ENCODE data around the gene FAM168A.

The FAM168A gene

GRCh38 chr11:73399159-73399590 lies 198.7 kb downstream of the FAM168A start:
- Histone ChIP-seq H3K9me2 (replicated peaks; ENCODE audit: control insufficient read depth, low read length) (no peaks in the 10 kb centered on the region), H3K36me3 (ENCODE audit: control insufficient read depth, low read length) (peaks cover 53% of the 10 kb centered on the region), H4K20me1 (ENCODE audit: control insufficient read depth, insufficient read depth, low read depth, low read length) (no peaks in the 10 kb centered on the region), H3K9me3 (ENCODE audit: control insufficient read depth, insufficient read depth, low read length) (no peaks in the 10 kb centered on the region), H3K27me3 (ENCODE audit: control insufficient read depth, low read length) (no peaks in the 10 kb centered on the region), H3K79me2 (ENCODE audit: control insufficient read depth, low read length) (no peaks in the 10 kb centered on the region), H3K4me1 (ENCODE audit: control insufficient read depth, low read length) (no peaks in the 10 kb centered on the region), H3K4me3 (ENCODE audit: low read length) (no peak overlapping the region), H3F3A (ENCODE audit: control insufficient read depth, insufficient read depth) (peaks cover 4% of the 10 kb centered on the region; the same call in 1 of the 2 replicates), H3K4me2 (ENCODE audit: low read length) (no peak overlapping the region), H3K27ac (ENCODE audit: low read depth, low read length) (no peak overlapping the region)
- TF ChIP-seq EZH2phosphoT487 (IDR thresholded peaks at IDR 0.05; ENCODE audit: borderline replicate concordance, low read length) = no peak
- TF ChIP-seq CTCF (IDR thresholded peaks at IDR 0.05; ENCODE audit: low read depth, low read length, poor library complexity, severe bottlenecking) = no peak

- H3K4me1 ChIP-seq (ENCODE audit: control insufficient read depth, low read length) = no peaks in the 10 kb centered on the region
- H3K9me2 ChIP-seq (replicated peaks; ENCODE audit: control insufficient read depth, low read length) = no peaks in the 10 kb centered on the region
- peaks cover 58% of the 10 kb centered on the region for H3K36me3 ChIP-seq (ENCODE audit: control insufficient read depth, low read length)
- H3K79me2 ChIP-seq (ENCODE audit: control insufficient read depth, low read length) = no peaks in the 10 kb centered on the region
- no peak overlapping the region for H3K27ac ChIP-seq (ENCODE audit: low read depth, low read length)
- no peaks in the 10 kb centered on the region for H3K9me3 ChIP-seq (ENCODE audit: control insufficient read depth, insufficient read depth, low read length)
- H4K20me1 ChIP-seq (ENCODE audit: control insufficient read depth, insufficient read depth, low read depth, low read length) = no peaks in the 10 kb centered on the region
- no peak overlapping the region for H3K4me3 ChIP-seq (ENCODE audit: low read length)
- peaks cover 4% of the 10 kb centered on the region; the same call in 1 of the 2 replicates for H3F3A ChIP-seq (ENCODE audit: control insufficient read depth, insufficient read depth)
- H3K27me3 ChIP-seq (ENCODE audit: control insufficient read depth, low read length) = no peaks in the 10 kb centered on the region
- no peak overlapping the region for H3K4me2 ChIP-seq (ENCODE audit: low read length)
- TF ChIP-seq CTCF (IDR thresholded peaks at IDR 0.05; ENCODE audit: low read depth, low read length, poor library complexity, severe bottlenecking) = no peak
- no peak for TF ChIP-seq EZH2phosphoT487 (IDR thresholded peaks at IDR 0.05; ENCODE audit: borderline replicate concordance, low read length)
These were observed 199.2 kb downstream of the FAM168A start for GRCh38 chr11:73398721-73399120.

GRCh38 chr11:73398132-73398526 lies 199.8 kb downstream of the FAM168A start:
- H3K4me3 ChIP-seq (ENCODE audit: low read length) = no peak overlapping the region
- no peaks in the 10 kb centered on the region for H3K4me1 ChIP-seq (ENCODE audit: control insufficient read depth, low read length)
- H3K36me3 ChIP-seq (ENCODE audit: control insufficient read depth, low read length) = peaks cover 63% of the 10 kb centered on the region
- no peaks in the 10 kb centered on the region for H4K20me1 ChIP-seq (ENCODE audit: control insufficient read depth, insufficient read depth, low read depth, low read length)
- H3F3A ChIP-seq (ENCODE audit: control insufficient read depth, insufficient read depth) = peaks cover 4% of the 10 kb centered on the region; the same call in 1 of the 2 replicates
- TF ChIP-seq CTCF (IDR thresholded peaks at IDR 0.05; ENCODE audit: low read depth, low read length, poor library complexity, severe bottlenecking) = no peak
- no peak for TF ChIP-seq EZH2phosphoT487 (IDR thresholded peaks at IDR 0.05; ENCODE audit: borderline replicate concordance, low read length)
- H3K27ac ChIP-seq (ENCODE audit: low read depth, low read length) = no peak overlapping the region
- no peak overlapping the region for H3K4me2 ChIP-seq (ENCODE audit: low read length)
- no peaks in the 10 kb centered on the region for H3K27me3 ChIP-seq (ENCODE audit: control insufficient read depth, low read length)
- H3K79me2 ChIP-seq (ENCODE audit: control insufficient read depth, low read length) = no peaks in the 10 kb centered on the region
- H3K9me2 ChIP-seq (replicated peaks; ENCODE audit: control insufficient read depth, low read length) = no peaks in the 10 kb centered on the region
- no peaks in the 10 kb centered on the region for H3K9me3 ChIP-seq (ENCODE audit: control insufficient read depth, insufficient read depth, low read length)

Data from DOHH2 (cell line).